GM21529 (cell line): ENCODE results near the gene NIPA2.
"Not testable (repeated sequence)": the region's sequence is repeated elsewhere in the genome, so short reads cannot be mapped to it uniquely, and the experiment has no call there.

Experiments used
- ATAC-seq: cut with Tn5 transposase; IDR thresholded peaks from one replicate; pipeline ENCODE4 v1.9.1; 2021; ENCODE audit not compliant: unreplicated experiment

NIPA2 gene

GRCh38 chr15:22838292-22839042, at the start of gene NIPA2:
NIPA2 (plus strand) TSS chr15:22838666; CDS start chr15:22851732, 13,066 bp downstream.
- peak; percentile 77 for ATAC-seq

GRCh38 chr15:22794063-22794462, 44.4 kb upstream of the NIPA2 start:
- no peak for ATAC-seq

GRCh38 chr15:22794621-22795167, 43.8 kb upstream of the NIPA2 start:
- ATAC-seq: no peak

- ATAC-seq: no peak
Observed at GRCh38 chr15:22795206-22796063, 43.0 kb upstream of the NIPA2 start.

- ATAC-seq: no peak
Observed at GRCh38 chr15:22796079-22796478, 42.4 kb upstream of the NIPA2 start.

GRCh38 chr15:22799902-22800301, 38.6 kb upstream of the NIPA2 start:
- ATAC-seq: no peak

- ATAC-seq: not testable (repeated sequence)
Observed at GRCh38 chr15:22803006-22803405, 35.5 kb upstream of the NIPA2 start.

GRCh38 chr15:22806156-22806555, 32.3 kb upstream of the NIPA2 start:
- no peak for ATAC-seq

- ATAC-seq: no peak
Observed at GRCh38 chr15:22806664-22807063, 31.8 kb upstream of the NIPA2 start.

- not testable (repeated sequence) for ATAC-seq
Observed at GRCh38 chr15:22807831-22808230, 30.6 kb upstream of the NIPA2 start.

- ATAC-seq: no peak
Observed at GRCh38 chr15:22808240-22808639, 30.2 kb upstream of the NIPA2 start.

- ATAC-seq: no peak
Observed at GRCh38 chr15:22808761-22809280, 29.6 kb upstream of the NIPA2 start.

- ATAC-seq: no peak
Observed at GRCh38 chr15:22810033-22810852, 28.2 kb upstream of the NIPA2 start.

GRCh38 chr15:22810853-22811338, 27.6 kb upstream of the NIPA2 start:
- ATAC-seq: no peak

GRCh38 chr15:22811640-22812039, 26.8 kb upstream of the NIPA2 start:
- no peak for ATAC-seq

GRCh38 chr15:22813844-22814243, 24.6 kb upstream of the NIPA2 start:
- ATAC-seq: no peak

- no peak for ATAC-seq
Observed at GRCh38 chr15:22815766-22816165, 22.7 kb upstream of the NIPA2 start.

- ATAC-seq: no peak
Observed at GRCh38 chr15:22819651-22820050, 18.8 kb upstream of the NIPA2 start.

- ATAC-seq: no peak
Observed at GRCh38 chr15:22823495-22824128, 14.9 kb upstream of the NIPA2 start.

- ATAC-seq: no peak
Observed at GRCh38 chr15:22827125-22827524, 11.3 kb upstream of the NIPA2 start.
